GM21717 (cell line): ENCODE results near the gene ZNF512.
A peak's percentile ranks its signal among the peaks of the same experiment; 100 is the strongest.
"Not testable (repeated sequence)": the region's sequence is repeated elsewhere in the genome, so short reads cannot be mapped to it uniquely, and the experiment has no call there.

ENCODE experiments used
- ATAC-seq: cut with Tn5 transposase; IDR thresholded peaks from one replicate; pipeline ENCODE4 v1.9.1; 2021; ENCODE audit warnings: mild to moderate bottlenecking, moderate library complexity; ENCODE audit not compliant: unreplicated experiment

ZNF512 gene, protein sequence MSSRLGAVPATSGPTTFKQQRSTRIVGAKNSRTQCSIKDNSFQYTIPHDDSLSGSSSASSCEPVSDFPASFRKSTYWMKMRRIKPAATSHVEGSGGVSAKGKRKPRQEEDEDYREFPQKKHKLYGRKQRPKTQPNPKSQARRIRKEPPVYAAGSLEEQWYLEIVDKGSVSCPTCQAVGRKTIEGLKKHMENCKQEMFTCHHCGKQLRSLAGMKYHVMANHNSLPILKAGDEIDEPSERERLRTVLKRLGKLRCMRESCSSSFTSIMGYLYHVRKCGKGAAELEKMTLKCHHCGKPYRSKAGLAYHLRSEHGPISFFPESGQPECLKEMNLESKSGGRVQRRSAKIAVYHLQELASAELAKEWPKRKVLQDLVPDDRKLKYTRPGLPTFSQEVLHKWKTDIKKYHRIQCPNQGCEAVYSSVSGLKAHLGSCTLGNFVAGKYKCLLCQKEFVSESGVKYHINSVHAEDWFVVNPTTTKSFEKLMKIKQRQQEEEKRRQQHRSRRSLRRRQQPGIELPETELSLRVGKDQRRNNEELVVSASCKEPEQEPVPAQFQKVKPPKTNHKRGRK

DNA sequence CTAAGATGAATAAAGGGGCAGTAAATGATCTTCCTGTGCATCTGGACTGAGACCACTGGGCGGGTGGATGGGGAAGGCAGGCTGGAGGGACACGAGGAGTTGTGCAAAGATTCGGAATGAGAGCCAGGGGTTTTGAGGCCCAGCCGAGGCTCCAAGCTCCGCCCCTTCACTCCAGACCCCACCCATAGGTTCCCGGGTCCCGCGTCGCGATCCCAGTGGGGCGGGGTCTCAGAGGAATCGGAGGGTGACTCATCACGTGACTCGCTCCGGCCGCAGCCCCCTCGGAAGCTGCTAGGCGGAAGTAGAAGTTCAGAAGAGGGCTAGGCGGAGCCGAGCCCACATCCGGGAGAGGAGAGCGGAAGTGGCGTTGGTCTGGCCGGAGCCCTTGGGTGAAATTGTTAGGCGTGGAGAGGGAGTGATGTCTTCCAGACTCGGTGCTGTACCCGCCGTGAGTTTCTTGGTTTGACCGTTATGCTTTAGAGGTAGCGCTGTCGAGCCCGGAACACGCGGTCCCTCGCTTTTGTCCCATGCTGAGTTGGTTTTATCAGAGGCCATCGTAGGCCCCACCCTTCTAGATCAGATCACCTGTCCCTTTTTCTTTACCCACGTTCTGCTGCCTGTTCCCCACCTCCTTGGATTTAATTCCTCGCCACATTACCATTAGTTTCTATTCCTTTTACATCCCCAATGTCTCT, at the start of gene ZNF512:
ZNF512 (plus strand) TSS at position 348 of the 695 bp plus-strand sequence; CDS start at position 419, 71 bp downstream.
- ATAC-seq, result peak; percentile 88

DNA sequence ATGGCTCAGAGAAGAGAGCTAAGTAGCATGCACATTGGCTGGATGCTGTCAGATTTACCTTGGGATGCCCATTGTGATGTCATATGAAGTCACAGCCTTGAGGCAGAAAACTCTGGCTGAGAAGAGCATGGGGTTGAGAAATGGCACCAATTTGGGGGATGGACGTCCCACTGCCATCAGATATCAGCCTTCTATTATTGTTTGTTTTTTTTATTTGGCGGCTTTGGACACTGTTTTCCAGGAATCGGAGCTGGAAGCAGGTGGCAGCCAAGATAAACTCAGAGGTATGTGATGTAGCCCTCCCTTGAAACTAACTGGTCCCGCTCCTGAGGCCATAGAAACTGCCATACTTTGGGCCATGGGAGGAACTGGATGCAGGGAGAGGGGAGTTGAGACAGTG, 45.6 kb upstream of the ZNF512 start:
- ATAC-seq, result no peak

DNA sequence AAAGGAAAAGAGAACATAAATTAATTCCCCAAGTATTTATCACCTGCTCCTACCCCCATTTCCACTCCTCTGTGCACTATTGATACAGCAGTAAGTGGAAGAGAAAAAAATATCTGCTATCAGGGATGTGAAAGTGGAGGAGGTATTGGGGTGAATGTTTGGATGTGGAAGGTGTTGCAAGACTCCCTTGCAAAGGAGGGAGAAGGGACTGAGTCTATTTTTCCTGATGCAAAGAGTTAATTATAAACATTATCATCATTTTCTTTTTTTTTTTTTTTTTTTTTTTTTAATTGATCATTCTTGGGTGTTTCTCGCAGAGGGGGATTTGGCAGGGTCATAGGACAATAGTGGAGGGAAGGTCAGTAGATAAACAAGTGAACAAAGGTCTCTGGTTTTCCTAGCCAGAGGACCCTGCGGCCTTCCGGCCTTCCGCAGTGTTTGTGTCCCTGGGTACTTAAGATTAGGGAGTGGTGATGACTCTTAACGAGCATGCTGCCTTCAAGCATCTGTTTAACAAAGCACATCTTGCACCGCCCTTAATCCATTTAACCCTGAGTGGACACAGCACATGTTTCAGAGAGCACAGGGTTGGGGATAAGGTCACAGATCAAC, 43.9 kb upstream of the ZNF512 start:
- not testable (repeated sequence) for ATAC-seq

DNA sequence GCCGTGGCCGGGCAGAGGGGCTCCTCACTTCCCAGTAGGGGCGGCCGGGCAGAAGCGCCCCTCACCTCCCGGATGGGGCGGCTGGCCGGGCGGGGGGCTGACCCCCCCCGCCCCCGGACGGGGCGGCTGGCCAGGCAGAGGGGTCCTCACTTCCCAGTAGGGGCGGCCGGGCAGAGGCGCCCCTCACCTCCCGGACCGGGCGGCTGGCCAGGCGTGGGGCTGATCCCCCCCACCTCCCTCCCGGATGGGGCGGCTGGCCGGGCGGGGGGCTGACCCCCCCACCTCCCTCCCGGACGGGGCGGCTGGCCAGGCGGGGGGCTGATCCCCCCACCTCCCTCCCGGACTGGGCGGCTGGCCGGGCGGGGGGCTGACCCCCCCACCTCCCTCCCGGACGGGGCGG, 43.2 kb upstream of the ZNF512 start:
- not testable (repeated sequence) for ATAC-seq

DNA sequence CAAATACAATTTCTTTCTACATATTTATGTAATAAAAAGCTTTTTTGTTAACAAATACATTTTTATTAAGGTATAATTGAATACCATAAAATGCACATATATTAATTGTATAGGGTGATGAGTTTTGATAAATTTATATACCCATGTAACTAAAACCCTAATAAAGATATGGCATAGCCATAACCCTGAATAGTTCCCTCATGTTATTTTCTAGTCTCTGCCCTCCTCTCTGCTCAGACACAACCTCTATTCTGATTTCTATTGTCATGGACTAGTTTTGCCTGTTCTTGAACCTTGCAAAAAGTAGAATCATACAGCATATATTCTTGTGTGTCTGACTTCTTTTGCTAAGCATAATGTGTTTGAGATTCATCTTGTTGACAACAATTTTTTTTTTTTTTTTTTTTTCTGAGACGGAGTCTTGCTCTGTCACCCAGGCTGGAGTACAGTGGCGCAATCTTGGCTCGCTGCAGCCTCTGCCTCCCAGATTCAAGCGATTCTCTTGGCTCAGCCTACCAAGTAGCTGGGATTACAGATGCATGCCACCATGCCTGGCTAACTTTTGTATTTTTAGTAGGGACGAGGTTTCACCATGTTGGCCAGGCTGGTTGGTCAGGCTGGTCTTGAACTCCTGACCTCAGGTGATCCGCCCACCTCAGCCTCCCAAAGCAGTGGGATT, 38.6 kb upstream of the ZNF512 start:
- ATAC-seq, result no peak

DNA sequence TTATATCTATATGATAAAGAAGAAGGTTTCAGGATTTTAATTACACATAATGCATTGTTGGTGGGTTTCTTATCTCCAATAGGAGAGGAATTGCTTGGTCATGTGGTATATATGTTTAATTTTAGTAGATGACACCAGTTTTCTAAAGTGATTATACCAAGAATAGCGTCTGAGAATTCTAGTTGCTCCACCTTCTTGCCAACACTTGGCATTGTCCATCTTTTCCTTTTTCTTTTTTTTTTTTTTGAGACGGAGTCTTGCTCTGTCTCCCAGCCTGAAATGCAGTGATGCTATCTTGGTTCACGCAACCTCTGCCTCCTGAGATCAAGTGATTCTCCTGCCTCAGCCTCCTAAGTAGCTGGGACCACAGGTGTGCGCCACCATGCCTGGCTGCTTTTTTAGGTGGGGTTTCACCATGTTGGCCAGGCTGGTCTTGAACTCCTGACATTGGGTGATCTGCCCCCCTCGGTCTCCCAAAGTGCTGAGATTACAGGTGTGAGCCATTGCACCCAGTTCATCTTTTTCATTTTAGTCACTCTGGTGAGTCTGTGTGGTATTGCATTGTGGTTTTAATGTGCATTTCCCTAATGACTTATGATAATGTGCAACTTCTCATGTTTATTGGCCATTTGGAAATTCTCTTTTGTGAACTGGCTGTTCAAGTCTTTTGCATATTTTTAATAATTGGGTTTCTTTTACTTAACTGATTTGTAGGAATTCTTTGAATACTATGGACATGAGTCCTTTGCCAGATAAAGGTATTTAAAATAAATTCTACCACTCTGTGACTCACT, 37.3 kb upstream of the ZNF512 start:
- ATAC-seq, result no peak

DNA sequence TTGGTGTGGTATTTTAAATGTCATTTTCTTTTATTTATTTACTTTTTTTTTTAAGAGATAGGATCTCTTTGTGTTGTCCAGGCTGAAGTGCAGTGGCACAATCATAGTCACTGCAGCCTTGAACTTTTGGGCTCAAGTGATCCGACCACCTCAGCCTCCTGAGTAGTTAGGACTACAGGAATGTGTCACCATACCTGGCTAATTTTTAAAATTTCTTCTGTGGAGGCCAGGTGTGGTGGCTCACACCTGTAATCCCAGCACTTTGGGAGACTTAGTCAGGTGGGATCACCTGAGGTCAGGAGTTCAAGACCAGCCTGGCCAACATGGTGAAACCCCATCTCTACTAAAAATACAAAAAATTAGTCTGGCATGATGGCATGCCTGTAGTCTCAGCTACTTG, 33.5 kb upstream of the ZNF512 start:
- ATAC-seq, result no peak

DNA sequence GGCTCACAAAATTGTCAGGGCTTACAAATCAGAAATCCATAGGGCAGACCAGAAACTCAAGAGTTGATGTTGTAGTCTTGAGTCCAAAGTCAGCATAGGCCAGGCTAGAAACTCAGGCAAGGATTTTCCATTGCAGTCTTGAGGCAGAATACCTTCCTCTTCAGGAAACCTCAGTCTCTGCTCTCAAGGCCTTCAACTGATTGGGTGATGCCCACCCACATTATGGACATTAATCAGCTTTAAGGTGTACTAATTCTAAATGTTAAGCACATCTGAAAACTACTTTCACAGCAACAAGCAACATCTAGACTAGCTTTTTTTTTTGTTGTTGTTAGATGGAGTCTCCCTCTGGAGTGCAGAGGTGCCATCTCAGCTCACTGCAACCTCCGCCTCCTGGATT, 31.3 kb upstream of the ZNF512 start:
- ATAC-seq, result no peak

DNA sequence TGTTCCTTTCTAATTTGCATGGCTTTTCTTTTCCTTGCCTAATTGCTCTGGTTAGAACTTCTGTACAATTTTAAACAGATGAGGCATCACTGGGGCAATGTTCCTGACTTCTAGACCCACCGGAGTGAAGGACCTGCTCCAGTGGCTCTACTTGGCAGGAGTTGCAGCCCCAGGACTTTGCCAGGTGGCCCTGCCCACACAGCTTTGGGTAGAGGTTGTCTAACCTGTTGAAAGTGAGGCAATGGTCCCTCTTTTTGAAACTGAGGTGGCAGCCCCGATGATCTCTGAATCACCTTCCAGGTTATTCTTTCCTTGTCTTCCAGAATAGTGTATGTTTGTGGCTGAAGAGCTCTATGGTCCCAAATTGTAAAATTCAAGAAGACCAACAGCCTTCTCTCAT, 29.9 kb upstream of the ZNF512 start:
- ATAC-seq, result no peak

DNA sequence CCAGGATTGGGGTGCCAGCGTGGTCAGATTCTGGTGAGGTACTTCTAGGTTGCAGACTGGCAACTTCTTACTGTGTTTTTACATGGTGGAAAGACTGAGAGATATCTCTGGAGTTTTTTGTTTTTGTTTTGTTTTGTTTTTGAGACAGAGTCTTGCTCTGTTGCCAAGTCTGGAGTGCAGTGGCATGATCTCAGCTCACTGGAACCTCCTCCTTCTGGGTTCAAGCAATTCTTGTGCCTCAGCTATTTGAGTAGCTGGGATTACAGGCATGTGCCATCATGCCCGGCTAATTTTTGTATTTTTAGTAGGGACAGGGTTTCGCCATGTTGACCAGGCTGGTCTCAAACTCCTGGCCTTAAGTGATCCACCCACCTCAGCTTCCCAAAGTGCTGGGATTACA, 28.4 kb upstream of the ZNF512 start:
- not testable (repeated sequence) for ATAC-seq

DNA sequence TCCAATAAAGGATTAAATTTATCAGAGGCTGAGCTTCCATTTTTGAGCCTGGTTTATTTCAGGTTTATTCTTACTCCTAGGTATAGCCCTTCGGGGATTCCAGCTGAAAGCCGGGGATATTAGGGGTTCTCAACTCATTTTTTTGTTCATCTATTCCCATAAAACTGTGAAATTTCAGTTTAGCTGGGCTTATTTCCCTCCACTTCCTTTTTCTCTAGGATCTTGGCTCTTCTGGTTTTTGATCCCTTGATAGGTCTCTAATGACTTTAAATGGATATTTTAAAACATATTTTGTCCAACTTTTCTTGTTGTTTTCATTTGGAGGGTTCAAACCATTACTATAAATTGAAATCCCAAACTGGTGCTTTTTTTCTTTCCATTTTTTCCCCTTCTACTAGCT, 23.6 kb upstream of the ZNF512 start:
- no peak for ATAC-seq

DNA sequence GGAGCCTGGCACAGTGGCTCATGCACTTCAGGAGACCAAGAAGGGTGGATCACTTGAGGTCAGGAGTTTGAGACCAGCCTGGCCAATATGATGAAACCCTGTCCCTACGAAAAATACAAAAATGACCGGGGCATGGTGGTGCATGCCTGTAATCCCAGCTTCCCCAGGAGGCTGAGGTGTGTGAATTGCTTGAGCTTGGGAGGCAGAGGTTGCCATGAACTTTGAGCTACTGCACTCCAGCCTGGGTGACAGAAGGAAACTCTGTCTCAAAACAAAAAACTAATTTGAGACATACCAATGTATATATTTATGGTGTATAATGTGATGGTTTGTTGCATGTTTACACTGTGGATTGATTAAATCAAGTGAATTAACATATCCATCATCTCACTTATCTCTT, 21.8 kb upstream of the ZNF512 start:
- no peak for ATAC-seq

DNA sequence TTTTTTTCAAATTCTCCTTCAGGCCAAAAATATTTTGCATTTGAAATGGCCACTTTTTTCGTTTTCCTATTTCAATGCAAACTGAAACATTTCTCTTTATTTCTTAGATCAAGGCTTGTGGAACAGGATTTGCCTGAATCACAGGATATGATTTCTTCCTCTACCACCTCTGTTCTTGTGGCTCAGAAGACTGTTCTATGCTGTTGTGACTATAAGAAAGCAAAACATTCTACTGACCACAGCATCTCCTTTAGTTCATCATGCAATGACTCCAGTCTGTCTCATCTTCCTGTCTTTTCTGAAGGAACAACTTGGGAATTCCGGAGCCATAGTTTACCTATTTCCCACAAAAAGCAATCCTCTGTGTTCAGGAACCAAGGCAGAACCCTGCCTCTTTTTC, 16.2 kb upstream of the ZNF512 start:
- ATAC-seq, result no peak

DNA sequence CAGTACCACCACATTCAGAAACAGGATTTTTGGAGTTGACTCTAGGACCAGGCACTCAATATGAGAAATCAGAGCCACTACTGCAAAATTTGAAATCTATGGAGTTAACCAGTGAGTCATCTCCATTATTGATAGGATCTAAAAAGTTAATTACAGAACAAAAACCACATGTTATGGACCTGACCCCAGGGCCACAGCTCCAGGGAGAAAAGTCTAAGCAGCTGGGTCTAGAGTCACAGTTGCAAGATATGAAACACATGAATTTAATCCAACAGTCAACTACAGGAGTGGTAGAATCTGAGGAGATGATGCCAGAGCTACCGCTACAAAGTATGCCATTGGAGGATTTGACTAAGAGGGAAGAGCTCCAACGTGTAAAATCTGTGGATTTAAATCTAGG, 13.4 kb upstream of the ZNF512 start:
- ATAC-seq, result no peak

DNA sequence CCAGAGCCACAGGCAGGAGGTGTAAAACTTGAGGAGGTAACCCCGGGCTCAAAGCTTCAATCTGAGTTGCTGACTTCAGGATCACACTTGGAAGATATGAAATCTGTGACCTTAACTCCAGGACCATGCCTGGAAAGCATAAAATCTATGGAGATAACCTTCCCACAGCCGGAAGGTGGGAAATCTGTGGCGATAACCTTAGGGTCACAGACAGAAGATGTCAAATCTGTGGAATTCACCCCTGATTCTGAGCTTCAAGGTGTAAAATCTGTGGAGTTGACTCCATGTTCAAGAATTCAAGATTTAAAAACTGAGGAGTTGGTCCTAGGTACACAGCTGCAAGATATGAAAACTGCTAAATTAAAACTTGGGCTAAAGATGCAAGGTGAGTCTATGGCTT, 11.6 kb upstream of the ZNF512 start:
- ATAC-seq, result no peak

DNA sequence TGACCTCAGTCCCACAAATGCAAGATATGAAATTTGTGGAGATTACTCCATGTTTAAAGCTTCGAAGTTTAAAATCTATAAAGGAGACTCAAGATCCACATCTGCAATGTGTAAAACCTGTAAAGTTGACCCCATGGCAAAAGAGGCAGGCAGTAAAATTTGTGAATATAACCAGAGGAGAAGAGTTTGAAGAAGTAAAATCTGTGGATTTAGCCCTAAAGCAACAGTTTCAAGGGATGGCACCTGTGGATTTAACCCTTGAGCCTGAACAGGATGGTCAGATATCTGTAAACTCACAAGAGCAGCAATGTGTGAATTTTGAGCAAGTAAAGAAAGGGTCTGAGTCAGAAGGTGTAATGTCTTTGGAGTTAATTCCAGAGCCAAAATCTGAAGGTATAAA, 11.2 kb upstream of the ZNF512 start:
- ATAC-seq, result no peak

DNA sequence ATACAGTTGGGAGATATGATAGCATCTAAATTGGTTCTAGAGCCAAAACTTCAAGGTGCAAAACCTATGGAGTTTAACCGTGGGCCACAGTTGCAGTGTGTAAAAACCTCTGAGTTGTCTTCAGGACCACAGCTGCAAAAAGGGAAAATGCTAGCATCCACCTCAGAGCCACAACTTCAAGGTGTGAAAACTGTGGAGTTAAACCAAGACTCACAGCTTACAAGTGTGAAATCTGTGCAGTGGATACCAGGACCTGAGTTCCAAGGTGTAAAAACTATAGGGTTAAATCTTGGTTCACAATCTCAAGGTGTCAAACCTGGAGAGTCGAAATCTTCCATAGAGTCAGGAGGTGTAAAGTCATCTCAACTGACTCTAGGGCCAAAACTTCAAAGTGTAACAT, 10.4 kb upstream of the ZNF512 start:
- no peak for ATAC-seq

DNA sequence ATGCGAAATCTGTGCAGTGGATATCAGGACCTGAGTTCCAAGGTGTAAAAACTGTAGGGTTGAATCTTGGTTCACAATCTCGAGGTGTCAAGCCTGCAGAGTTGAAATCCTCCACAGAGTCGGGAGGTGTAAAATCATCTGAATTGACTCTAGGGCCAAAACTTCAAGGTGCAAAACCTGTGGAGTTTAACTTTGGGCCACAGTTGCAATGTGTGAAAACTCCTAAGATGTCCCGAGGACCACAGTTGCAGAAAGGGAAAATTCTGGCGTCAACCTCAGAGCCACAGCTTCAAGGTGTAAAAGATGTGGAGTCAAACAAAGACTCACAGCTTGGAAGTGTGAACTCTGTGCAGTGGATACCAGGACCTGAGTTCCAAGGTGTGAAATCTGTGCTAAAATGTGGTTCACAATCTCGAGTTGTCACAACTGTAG, 9.8 kb upstream of the ZNF512 start:
- no peak for ATAC-seq

DNA sequence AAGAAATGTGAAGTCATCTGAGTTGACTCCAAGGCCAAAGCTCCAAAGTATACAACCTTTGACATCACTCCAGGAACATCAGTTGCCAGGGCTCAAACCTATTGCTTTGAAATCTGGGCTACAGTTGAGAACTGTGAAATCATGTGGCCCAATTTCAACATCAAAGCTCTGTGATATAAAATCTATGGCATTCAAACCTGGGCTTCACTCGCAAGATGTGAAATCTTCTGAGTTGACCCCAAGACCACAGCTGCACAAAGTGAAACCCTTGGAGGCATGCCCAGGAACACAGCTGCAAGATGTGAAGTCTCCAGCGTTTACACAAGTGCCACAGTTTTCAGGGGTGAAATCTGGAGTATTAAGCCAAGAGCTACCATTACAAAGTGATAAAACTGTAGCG, 9.4 kb upstream of the ZNF512 start:
- no peak for ATAC-seq

DNA sequence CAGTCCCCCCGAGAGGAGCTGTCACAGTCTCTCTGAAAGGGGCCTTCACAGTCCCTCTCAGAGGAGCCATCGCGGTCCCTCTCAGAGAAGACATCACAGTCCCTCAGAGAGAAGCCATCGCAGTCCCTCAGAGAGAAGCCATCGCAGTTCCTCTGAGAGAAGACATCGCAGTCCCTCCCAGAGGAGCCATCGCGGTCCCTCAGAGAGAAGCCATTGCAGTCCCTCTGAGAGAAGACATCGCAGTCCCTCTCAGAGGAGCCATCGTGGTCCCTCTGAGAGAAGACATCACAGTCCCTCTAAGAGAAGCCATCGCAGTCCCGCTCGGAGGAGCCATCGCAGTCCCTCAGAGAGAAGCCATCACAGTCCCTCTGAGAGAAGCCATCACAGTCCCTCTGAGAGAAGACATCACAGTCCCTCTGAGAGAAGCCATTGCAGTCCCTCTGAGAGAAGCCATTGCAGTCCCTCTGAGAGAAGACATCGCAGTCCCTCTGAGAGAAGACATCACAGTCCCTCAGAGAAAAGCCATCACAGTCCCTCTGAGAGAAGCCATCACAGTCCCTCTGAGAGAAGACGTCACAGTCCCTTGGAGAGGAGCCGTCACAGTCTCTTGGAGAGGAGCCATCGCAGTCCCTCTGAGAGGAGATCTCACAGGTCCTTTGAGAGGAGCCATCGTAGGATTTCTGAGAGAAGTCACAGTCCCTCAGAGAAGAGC, 1.3 kb upstream of the ZNF512 start:
- no peak for ATAC-seq
